ENCODE measurements around the gene C9orf78. TPM values are rescaled to one million over a fixed set of nuclear protein-coding genes. Genes with fewer than 3 reads are reported as not detected.
A peak's percentile ranks its signal among the peaks of the same experiment; 100 is the strongest.

Gene C9orf78
- total RNA-seq, 8 experiments from 2014 or later = 33.2 to 73.1 (median 48.6) TPM

DNA sequence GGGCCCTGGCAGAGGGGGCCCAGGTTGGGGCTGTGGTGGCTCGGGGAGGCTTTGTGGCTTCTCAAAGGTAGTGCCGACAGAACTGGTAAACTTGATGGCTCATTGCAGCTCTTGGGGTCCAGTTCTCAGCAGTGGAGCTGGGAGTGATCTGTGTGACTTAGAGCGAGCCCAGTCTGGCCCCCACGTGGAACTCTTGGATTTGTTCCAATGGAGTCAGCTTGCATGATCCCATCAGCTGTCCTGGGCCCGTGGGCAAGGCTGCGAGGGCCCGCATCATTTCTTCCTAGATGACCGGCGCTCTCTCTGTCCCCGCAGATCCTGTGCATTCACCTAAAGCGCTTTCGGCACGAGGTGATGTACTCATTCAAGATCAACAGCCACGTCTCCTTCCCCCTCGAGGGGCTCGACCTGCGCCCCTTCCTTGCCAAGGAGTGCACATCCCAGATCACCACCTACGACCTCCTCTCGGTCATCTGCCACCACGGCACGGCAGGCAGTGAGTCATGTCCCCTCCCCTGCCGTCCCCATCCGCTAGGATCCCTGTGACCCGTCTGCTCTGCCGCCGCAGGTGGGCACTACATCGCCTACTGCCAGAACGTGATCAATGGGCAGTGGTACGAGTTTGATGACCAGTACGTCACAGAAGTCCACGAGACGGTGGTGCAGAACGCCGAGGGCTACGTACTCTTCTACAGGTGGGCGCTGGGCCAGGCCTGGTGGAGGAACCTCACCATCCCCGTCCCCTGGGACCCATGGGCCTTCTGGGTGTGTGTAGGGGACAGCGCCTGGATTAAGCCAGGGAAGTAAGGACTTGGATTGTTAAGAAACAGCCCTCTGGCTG lies 39.4 kb upstream of the C9orf78 start:
- Histone ChIP-seq H3K4me3 (no peak overlapping the region), H3K27ac (no peak overlapping the region), H3K4me1 (replicated peaks in 1 of 2) (peaks cover 0 to 7% of the 10 kb centered on the region in 2 donors)
- 82 to 100% (median 91%) methylated on average over 2 to 10 of the region's 38 CpGs; no CpG with 5 or more reads in 5 of the 10 experiments for WGBS, 10 experiments
- ATAC-seq (replicated peaks in 6 of 8) = no peak
- in situ Hi-C loops (cut with MboI; ENCODE audit: low pct_unique_long_range_greater_than_20kb in 2 of 9, low sequenced_read_pairs in 9 of 9, unreplicated experiment in 9 of 9) = loop anchor here in 1 of 9 experiments (25.0 kb wide), 1 partner anchor 188 kb away; the partner anchor contains the start of gene GPR107

DNA sequence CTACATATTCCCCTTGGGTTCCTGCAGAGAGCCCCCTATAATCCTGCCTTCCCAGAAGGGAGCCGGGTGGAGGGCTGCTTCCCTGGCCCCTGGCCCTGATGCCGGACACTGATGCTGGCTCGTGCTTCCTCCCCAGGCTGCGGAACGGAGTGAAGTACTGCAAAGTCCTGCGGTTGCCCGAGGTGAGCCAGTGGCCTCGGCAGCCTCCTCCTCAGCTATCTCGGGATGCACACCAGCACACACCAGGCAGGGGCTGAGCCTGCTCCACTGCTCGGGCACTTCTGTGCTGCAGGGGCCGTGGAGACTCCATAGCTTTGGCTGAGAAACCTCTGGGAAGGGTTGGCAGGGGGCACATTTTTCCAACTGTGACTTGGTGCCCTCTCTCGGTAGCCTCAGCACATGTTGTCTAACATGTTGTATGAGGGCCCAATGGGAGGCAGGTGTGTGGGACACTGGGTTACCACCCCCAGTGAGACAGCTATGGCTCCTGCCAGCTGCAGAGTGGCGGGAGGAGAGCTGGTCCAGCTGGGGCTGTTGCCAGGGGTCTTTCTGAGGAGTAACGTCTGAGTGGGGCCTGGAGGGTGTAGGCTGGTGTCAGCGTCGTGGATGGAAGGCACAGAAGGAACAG lies 38.6 kb upstream of the C9orf78 start:
- peaks cover 0 to 7% of the 10 kb centered on the region in 2 donors for H3K4me1 ChIP-seq (replicated peaks in 1 of 2)
- in situ Hi-C loops (cut with MboI; ENCODE audit: low pct_unique_long_range_greater_than_20kb in 2 of 9, low sequenced_read_pairs in 9 of 9, unreplicated experiment in 9 of 9) = no loop called here
- no peak for ATAC-seq (replicated peaks in 6 of 8)
- H3K27ac ChIP-seq = no peak overlapping the region
- H3K4me3 ChIP-seq = no peak overlapping the region
- 63 to 95% (median 84%) methylated on average over 2 to 4 of the region's 16 CpGs; no CpG with 5 or more reads in 6 of the 10 experiments for WGBS, 10 experiments

DNA sequence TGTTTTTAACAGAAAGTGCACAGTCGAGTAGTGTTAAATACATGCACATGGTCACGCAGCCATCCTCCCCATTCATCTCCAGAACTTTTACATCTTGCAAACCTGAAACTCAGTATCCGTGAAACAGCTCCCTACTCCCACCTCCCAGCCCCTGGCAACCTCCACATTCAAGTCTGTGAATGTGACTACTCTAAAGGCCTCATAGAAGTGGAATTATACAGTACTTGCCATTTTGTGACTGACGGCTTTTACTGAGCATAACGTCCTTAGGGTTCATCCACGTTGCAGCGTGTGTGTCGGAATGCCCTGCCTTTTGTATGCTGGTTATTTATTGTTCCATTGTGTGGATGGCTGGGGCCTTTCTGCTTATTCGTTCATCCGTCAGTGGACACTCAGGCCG lies 36.0 kb upstream of the C9orf78 start:
- in situ Hi-C loops (cut with MboI; ENCODE audit: low pct_unique_long_range_greater_than_20kb in 2 of 9, low sequenced_read_pairs in 9 of 9, unreplicated experiment in 9 of 9) = no loop called here
- peak in 3 of 8 experiments; percentile 12 to 25 (median 24) for ATAC-seq (replicated peaks in 6 of 8)

DNA sequence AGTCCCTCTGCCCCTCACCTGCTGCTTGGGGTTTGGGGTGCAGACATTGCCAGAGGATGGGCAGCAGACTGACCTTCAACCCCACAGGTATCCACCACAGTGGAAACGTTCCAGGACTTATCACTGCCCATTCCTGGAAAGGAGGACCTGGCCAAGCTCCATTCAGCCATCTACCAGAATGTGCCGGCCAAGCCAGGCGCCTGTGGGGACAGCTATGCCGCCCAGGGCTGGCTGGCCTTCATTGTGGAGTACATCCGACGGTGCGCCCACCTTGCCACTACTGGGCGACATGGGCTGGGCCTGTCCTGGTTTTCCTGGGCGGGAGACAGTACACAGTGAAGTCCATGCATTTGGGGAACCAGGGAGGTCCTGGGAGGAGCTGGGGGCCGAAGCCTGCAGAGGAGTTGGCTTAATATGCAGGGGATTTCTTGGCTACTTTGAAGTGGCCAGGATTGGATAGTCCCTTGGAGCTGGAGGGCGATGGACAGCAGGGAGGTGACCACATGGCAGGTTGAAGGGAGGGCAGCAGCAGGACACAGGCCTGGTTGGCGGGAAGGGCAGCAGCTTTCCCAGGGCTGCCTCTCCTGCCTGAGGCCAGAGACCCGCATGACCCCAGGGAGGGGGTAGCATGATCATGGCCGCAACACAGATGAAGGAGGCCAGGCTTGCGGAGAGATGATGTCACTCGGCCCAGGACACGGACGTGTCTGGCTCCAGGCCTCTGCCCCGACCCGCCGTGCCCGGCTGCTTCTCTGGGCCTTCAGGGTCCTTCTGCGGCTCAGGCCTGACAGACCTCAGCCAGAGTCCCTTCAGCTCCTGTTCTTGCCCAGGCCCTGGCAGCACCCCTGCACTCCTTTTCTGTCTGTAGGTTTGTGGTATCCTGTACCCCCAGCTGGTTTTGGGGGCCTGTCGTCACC lies 34.8 kb upstream of the C9orf78 start:
- peak in 2 of 8 experiments; percentile 3 to 7 for ATAC-seq (replicated peaks in 6 of 8)
- Histone ChIP-seq H3K4me3 (no peak overlapping the region), H3K4me1 (replicated peaks in 1 of 2) (peaks cover 0 to 7% of the 10 kb centered on the region in 2 donors), H3K27ac (no peak overlapping the region)
- in situ Hi-C loops (cut with MboI; ENCODE audit: low pct_unique_long_range_greater_than_20kb in 2 of 9, low sequenced_read_pairs in 9 of 9, unreplicated experiment in 9 of 9) = no loop called here
- WGBS, 10 experiments = 0 to 100% (median 93%) methylated on average over 1 to 8 of the region's 24 CpGs; no CpG with 5 or more reads in 3 of the 10 experiments

More for the DNA sequence above, 36.0 kb upstream of the C9orf78 start:
- WGBS, 10 experiments = 42 to 94% (median 86%) methylated on average over 1 to 8 of the region's 11 CpGs; no CpG with 5 or more reads in 1 of the 10 experiments
- Histone ChIP-seq H3K4me3 (no peak overlapping the region), H3K27ac (no peak overlapping the region), H3K4me1 (replicated peaks in 1 of 2) (peaks cover 0 to 7% of the 10 kb centered on the region in 2 donors)

DNA sequence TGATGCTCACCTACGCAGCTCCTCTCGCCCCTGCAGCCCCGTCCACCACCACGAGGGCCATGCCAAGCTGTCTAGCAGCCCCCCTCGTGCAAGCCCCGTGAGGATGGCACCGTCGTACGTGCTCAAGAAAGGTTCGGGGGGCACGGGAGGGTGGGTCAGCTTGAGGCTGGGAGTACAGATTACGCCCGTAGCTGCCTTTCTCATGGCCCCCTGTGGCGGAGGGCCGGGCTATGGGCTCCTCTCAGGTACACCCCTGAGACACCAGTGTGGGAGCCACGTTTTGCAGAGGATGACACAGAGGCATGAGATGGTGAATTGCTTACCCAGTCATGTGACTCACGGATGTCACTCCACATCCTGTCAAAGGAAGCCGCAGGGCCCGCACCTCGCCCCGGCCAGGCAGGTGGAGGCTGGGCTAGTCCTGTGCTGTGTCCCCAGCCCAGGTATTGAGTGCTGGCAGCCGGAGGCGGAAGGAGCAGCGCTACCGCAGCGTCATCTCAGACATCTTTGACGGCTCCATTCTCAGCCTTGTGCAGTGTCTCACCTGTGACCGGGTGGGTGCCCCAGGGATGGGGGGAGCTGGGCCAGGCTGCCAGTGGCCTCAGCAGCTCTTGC lies 33.9 kb upstream of the C9orf78 start:
- WGBS, 10 experiments = 71 to 100% (median 90%) methylated on average over 1 to 6 of the region's 28 CpGs; no CpG with 5 or more reads in 7 of the 10 experiments
- peak in 4 of 8 experiments; percentile 9 to 24 (median 12) for ATAC-seq (replicated peaks in 6 of 8)
- in situ Hi-C loops (cut with MboI; ENCODE audit: low pct_unique_long_range_greater_than_20kb in 2 of 9, low sequenced_read_pairs in 9 of 9, unreplicated experiment in 9 of 9) = no loop called here
- Histone ChIP-seq H3K27ac (no peak overlapping the region), H3K4me1 (replicated peaks in 1 of 2) (peaks cover 0 to 7% of the 10 kb centered on the region in 2 donors), H3K4me3 (no peak overlapping the region)

DNA sequence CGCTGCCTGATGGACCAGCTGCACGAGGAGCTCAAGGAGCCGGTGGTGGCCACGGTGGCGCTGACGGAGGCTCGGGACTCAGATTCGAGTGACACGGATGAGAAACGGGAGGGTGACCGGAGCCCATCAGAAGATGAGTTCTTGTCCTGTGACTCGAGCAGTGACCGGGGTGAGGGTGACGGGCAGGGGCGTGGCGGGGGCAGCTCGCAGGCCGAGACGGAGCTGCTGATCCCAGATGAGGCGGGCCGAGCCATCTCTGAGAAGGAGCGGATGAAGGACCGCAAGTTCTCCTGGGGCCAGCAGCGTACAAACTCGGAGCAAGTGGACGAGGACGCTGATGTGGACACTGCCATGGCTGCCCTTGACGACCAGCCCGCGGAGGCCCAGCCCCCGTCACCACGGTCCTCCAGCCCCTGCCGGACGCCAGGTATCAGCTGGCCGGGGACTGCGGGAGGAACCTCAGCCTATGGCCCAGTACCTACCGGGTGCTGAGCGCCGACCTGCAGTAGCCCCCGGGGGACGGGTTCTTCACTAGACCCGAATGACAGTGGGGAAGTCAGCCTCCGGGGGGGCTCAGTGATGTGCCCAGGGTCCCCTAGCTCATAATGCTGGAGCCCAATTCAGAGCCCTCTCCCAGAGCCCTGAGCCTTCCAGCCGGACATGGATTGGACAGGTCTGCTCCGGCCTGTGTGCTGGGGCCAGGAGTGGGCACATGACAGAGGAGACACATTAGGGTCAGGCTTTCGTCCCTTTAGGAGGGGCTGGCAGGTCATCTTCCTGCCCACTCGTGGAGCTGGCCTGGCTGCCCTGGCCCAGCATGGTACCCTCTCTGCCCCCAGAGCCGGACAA lies 33.2 kb upstream of the C9orf78 start:
- Histone ChIP-seq H3K4me3 (no peak overlapping the region), H3K4me1 (replicated peaks in 1 of 2) (peaks cover 0 to 8% of the 10 kb centered on the region in 2 donors), H3K27ac (no peak overlapping the region)
- in situ Hi-C loops (cut with MboI; ENCODE audit: low pct_unique_long_range_greater_than_20kb in 2 of 9, low sequenced_read_pairs in 9 of 9, unreplicated experiment in 9 of 9) = no loop called here
- ATAC-seq (replicated peaks in 6 of 8) = peak in 4 of 8 experiments; percentile 4 to 21 (median 10)
- WGBS, 10 experiments = 76 to 100% (median 100%) methylated on average over 1 to 13 of the region's 48 CpGs; no CpG with 5 or more reads in 5 of the 10 experiments

DNA sequence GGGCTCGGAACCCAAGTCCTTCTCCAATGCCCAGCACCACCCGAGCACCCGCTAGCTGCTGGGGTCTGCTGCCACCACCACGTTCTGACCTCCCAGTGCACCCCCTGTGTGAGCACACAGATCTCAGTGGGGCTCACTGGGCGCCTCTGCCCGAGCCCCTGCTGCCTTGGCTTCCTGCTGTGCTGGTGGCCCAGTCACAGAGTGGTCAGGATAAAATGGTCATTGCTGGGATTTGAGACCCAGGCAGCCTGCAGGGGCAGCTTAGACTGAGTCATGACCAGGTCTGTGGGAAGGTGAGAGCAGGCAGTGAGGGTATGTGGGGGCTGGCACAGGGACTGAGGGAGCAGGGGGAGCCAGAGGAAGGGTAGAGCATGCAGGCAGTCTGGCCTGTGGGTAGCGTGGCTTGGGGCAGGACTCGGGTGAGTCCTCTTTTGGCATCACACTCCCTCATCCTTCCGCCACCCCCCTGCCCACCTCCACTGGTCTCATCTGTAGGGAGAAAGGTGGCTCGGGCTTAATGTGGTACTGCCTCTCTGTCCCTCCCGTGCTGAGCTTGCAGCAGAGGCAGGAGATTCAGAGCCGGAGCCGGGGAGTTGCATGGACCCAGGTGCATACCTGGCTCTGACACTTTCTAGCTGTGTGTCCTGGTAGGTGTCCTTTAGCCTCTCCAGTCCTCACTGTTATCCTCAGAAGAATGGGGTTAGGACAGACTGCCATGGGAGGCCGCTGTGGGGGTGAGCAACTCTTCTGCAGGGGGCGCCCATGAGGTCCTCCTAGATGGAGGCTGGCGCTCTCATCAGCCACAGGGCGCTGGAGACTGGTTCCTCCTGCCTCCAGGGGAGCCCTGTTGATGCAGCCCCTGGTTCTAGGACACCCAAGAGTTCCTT lies 32.3 kb upstream of the C9orf78 start:
- in situ Hi-C loops (cut with MboI; ENCODE audit: low pct_unique_long_range_greater_than_20kb in 2 of 9, low sequenced_read_pairs in 9 of 9, unreplicated experiment in 9 of 9) = no loop called here
- no peak overlapping the region for H3K27ac ChIP-seq
- whole genome bisulfite sequencing, 10 experiments = 50 to 90% methylated on average over 2 to 4 of the region's 17 CpGs; no CpG with 5 or more reads in 8 of the 10 experiments
- peaks cover 0 to 13% of the 10 kb centered on the region in 2 donors for H3K4me1 ChIP-seq (replicated peaks in 1 of 2)
- peak in 1 of 8 experiments; percentile 12 for ATAC-seq (replicated peaks in 6 of 8)
- H3K4me3 ChIP-seq = no peak overlapping the region

DNA sequence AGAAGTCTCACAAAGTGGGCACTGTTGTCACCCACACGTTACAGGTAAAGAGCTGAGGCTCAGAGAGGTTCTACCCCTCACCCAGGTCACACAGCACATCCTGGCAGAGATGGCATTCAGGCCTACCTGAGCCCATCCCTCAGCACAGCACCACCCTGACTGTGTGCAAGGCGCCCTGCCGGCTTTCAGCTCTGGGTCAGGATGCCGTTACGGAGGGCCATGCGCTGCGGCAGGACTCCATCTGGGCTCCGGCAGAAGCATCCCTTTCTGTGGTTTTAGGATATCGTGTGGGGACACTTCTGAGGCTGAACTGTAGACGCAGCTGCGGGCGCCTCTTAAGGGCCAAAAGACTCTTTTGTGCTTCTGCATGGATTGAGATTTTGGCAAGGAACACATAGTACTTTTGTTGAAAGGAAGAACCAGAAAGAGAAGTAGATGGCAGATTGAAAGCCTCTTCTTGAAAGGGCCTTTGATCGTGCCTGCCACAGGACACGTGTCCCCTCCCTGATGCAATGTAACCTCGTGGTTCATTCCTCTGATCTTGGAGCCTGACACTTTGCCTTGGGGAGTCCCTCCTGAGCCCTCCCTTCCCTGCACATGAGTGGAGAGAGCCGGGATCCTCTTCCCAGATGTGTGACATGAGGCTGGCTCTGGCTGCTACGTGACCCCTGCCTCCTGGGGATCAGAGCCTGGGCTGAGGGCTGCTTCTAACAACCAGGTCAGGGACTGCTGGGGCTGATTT lies 31.5 kb upstream of the C9orf78 start:
- H3K4me1 ChIP-seq (replicated peaks in 1 of 2) = peaks cover 0 to 13% of the 10 kb centered on the region in 2 donors
- ATAC-seq (replicated peaks in 6 of 8) = peak in 3 of 8 experiments; percentile 13 to 37 (median 20)
- 20 to 77% (median 60%) methylated on average over 1 to 10 of the region's 17 CpGs; no CpG with 5 or more reads in 5 of the 10 experiments for WGBS, 10 experiments
- no peak overlapping the region for H3K27ac ChIP-seq
- in situ Hi-C loops (cut with MboI; ENCODE audit: low pct_unique_long_range_greater_than_20kb in 2 of 9, low sequenced_read_pairs in 9 of 9, unreplicated experiment in 9 of 9) = no loop called here
- H3K4me3 ChIP-seq = no peak overlapping the region

DNA sequence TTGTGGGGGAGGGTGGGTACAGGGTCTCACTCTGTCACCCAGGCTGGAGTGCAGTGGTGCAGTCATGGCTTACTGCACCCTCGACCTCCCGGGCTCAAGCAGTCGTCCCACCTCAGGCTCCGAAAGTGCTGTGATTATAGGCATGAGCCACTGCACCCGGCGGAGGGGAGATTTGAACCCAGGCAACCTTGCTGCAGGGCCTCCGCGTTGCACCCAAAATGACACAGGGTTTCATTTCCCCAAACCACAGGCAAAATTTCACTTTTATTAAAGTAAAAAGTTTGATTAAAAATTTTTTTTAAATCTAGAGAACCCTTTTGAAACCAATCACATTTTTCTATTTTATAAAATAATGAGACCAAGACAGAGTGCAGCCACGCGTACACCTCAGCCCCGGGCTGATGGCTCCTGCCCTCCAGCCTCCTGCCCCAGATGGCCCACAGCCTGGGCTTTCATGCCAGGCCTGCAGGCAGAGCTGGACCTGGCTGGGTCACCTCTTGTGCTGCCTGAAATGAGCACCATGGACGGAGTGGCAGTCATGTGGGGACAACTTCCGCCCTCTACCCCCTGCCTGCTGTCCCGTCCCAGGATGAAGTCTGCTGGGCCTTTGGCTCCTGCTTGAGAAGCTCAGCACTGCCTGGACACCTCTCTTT lies 30.7 kb upstream of the C9orf78 start:
- no peak for ATAC-seq (replicated peaks in 6 of 8)
- in situ Hi-C loops (cut with MboI; ENCODE audit: low pct_unique_long_range_greater_than_20kb in 2 of 9, low sequenced_read_pairs in 9 of 9, unreplicated experiment in 9 of 9) = no loop called here
- 0 to 97% (median 86%) methylated on average over 1 to 7 of the region's 14 CpGs; no CpG with 5 or more reads in 4 of the 10 experiments for WGBS, 10 experiments
- Histone ChIP-seq H3K4me3 (no peak overlapping the region), H3K4me1 (replicated peaks in 1 of 2) (peaks cover 0 to 6% of the 10 kb centered on the region in 2 donors), H3K27ac (no peak overlapping the region)
